Measurements from ENCODE around the gene ADAMTS12.
"Not testable (repeated sequence)": the region's sequence is repeated elsewhere in the genome, so short reads cannot be mapped to it uniquely, and the experiment has no call there.

The ADAMTS12 gene

GRCh38 chr5:33901156-33901555 lies 9.4 kb upstream of the ADAMTS12 start:
- no peak for DNase-seq

GRCh38 chr5:33894566-33894965 lies 2.8 kb upstream of the ADAMTS12 start:
- DNase-seq, result no peak

DNA sequence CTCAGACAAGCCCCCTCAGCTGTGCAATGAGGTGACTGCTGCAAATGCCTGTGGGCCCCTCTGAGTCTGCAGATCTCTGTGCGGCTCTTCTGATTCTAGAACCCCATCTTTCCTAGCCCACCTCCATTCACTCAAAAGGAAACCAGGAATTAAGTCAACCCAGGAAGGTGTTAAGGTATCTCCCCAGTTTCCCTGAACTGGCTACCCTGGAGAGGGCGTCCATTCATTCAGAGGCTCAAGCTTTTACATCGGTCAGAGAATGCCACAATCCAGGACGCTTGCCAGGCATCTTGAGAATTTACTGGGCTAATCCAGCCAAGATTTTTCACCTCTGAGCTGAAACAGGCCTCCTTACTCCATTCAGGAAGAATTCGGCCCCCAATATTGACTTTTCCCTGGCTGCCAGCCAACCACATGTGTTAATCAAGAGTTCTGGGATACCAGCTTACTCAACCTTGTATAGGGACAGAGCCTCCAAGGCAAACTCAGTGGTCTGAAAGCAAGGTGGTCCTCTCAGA lies 889 bp upstream of the ADAMTS12 start:
- DNase-seq, result no peak

DNA sequence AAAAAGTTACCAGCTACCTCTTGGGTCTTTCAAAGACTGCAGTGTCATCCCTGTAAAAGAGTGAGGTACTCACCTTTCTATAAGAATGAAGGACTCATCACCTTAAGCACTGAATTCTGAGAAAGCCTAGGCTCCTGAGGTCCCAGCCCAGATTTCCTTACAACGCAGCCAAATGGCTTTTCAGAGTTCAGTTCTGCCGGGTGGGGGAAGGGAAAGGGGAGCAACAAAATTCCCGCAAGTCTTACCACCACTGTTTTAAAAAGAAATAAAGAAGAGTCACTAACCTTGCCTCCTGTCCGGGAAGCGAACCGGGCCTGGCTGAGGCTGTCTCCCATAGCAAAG lies 373 bp downstream of the ADAMTS12 start:
- DNase-seq, result no peak

DNA sequence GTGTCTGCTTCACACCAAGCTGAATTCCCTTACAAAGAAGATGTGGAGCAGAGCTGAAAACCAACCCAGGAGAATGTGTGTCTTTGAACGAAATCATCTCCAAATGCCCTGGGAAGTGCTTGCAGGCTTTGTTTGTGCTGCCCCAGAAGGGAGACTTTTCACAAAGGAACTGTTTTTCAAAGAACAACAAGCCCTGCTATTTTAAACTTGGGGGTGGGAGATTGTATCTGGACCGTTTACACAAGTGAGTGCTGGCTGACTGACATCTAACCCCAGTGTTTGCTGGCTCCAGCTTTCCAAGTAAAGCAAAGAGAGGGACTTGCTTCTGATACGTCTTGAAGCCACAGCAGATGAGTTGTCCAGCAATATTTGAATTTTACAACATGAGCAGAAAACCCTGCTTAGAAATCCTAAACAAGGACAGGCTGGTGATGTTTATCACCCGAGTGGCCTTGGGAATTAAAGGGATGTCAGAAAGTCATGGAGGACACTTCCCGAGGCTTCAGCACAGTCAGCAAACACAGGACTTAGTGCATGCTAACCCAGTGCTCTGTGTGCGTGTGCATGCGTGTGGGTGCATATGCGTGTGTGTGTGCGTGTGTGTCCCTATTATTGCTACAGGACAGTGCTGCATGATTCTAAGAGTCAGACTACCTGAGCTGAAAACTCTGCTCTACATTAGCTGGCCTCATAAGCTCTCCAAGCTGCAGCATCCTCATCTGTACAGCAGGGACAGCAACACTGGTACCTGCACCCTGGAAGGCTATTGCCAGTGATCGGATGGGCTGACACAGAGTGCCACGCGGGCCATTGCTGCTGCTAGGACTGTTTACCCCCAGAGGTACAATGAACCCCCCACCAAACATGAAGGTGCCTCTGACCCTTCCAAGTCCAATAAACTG lies 1.4 kb downstream of the ADAMTS12 start:
- DNase-seq, result no peak

DNA sequence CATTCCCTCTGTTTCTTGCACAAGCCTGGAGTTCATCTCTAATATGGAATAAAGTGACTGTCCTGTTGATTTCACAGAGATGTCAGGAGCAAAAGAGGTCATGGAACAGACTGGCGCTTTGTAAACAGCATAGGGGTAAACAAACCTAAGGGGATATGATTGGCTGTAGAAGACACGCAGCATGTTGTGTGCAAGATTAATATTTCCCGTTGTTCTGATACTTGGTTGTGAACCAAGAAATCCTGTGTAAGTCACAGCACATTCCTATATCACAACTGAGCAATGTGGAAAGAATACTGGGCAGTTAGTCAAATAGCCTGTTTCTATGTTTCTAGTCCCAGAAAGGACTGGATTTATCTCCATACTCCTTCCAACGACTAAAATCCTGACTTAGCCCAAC lies 3.2 kb downstream of the ADAMTS12 start:
- DNase-seq, result no peak

DNA sequence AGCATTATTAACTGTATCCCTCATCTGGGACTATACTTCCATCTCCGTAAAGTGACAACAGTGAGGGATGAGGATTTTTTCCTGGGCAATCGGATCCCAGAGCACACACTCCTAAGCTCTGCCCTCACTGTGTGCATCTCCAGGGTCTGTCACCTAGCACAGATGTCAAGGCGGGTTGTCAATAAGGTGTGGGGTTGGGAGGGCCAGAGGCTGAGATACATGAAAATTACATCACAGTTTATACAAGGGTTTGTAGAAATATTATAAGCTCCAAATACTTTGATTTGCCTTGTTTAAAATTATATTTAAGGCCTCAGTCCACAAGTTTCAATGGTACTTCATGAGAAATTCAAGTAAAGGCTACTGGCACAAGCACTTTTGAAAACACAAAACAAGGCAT lies 4.5 kb downstream of the ADAMTS12 start:
- DNase-seq, result no peak

DNA sequence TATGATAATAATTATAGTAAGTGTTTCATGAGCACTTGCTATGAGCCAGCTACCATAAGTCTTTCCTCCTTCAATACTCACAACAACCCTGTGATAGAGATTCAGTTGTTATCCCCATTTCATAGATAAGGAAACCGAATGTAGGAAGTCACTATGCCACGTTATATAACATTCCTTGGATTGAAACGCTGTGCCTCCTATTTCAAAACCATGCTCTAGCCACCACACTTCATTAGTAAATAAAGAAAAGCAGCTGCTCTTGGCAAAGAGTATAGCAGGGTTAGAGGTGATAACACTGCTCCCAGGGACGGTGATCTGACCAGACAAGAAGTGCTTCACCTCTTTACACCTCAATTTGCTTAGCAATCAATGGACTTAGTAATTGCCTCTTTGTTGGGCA lies 5.5 kb downstream of the ADAMTS12 start:
- DNase-seq, result no peak

DNA sequence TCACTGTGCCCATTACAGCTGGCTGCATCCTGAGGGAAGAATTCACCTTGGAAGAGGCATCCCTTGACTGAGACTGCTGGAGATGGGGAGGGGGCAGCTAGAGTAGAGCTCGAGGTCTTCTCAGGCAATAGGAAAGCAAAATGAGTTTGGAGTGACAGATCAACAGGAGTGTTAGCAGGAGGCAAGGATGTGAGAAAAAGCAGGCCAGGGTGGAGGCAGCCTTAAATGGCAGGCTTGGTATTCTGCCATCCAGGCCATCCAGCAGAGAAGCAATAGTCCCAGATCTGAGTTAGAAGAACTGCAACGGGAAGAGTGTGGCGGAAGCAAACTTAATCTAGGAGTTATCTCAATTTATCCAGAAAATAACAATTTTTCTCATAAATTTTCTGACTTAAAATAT lies 6.1 kb downstream of the ADAMTS12 start:
- no peak for DNase-seq

GRCh38 chr5:33883482-33883881 lies 8.3 kb downstream of the ADAMTS12 start:
- no peak for DNase-seq

DNA sequence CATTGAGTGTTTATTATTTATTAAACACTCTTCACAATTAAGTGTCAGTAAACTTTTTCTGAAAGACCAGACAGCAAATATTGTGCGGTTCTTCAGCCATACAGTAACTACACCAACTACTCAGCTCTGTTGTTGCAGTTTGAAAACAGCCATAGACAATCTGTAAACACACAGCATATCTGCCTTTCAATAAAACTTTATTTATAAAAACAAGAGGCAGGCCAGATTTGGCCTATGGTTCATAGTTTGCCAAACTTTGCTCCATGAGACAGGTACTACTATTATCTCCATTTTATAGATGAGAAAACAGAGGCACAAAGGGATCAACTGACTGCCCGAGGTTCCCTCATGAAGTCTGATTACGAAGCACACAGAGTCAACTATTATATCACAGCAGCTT lies 11.5 kb downstream of the ADAMTS12 start:
- DNase-seq, result no peak

DNA sequence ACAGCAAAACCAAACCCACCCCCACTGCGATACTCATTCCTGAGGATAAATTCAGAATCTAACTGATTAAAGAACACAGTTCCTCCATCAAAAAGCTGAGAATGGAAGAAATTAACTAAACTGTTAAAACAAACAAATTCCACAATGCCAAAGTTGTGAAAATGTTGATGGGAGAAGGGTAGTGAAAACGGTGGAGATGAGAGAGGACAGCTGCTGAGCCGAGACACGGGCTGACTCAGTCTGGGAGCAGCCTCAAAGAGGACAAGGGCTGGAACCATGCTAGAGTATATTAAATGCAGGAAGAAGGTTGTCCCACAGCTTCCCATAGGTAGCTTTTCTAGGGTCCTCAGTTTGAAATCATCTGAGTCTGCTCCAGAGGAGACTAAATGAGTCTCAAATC lies 14.3 kb downstream of the ADAMTS12 start:
- no peak for DNase-seq

- DNase-seq, result no peak
Measured at GRCh38 chr5:33867241-33867640, 24.5 kb downstream of the ADAMTS12 start.

DNA sequence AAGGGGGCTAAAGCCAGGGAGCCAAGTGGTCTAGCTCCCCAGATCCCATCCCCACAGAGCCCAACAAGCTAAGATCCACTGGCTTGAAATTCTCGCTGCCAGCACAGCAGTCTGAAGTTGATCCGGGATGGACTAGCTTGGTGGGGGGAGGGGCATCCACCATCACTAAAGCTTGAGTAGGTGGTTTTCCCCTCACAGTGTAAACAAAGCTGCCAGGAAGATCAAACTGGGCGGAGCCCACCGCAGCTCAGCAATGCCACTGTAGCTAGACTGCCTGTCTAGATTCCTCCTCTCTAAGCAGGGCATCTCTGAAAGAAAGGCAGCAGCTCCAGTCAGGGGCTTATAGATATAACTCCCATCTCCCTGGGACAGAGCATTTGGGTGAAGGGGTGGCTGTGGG lies 32.6 kb downstream of the ADAMTS12 start:
- not testable (repeated sequence) for DNase-seq

DNA sequence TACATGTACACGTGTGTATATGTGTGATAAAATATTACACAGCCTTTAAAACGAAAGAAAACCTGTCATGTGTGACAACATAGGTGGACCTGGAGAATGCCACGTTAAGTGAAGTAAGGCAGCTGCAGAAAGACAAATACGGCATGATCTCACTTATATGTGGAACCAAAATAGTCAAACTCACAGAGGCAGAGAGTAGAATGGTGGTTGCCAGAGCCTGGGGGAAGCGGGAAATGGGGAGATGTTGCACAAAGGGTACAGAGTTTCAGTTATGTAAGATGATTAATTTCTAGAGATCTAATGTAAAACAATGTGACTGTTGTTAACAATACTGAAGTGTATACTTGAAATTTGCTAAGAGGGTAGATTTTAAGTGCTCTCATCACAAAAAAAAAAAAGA lies 34.8 kb downstream of the ADAMTS12 start:
- no peak for DNase-seq

DNA sequence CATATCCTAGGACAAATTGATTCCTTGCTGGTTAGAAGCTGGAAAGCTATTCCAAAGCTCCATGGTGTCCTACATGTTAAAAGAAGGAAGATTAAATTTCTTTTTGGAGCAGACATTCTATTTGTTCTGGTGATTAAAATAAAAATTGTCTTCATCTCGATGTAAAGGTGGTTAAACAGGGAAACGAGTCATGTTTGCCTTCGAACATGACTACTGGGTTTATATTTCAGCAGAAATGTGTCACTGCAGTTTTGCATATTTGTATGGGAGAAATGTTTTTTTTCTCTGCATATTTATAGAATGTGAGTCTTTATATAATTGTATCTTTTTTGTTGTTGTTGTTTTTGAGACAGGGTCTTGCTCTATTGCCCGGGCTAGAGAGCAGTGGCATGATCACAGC lies 36.4 kb downstream of the ADAMTS12 start:
- no peak for DNase-seq

- no peak for DNase-seq
Measured at GRCh38 chr5:33854733-33855151, 37.0 kb downstream of the ADAMTS12 start.

DNA sequence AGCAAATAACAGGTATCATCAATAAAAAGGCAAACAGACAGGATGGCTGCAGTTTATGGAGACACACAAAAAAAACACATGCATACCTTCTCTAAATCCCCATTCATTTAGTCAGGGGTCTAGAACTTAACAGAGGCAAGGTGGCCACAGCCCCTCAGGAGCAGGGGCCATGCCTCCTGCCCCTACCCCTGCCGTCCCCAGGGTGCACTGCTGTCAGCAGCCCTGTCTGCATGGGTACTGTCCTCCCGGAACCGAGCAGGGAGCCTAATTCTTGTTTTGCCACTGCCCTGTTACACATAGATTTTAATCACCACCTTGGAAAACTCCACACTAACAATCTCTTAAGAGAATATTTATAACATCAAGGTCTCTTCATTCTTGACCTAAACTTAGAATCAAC lies 39.0 kb downstream of the ADAMTS12 start:
- DNase-seq, result no peak

- no peak for DNase-seq
Measured at GRCh38 chr5:33852319-33852718, 39.5 kb downstream of the ADAMTS12 start.

DNA sequence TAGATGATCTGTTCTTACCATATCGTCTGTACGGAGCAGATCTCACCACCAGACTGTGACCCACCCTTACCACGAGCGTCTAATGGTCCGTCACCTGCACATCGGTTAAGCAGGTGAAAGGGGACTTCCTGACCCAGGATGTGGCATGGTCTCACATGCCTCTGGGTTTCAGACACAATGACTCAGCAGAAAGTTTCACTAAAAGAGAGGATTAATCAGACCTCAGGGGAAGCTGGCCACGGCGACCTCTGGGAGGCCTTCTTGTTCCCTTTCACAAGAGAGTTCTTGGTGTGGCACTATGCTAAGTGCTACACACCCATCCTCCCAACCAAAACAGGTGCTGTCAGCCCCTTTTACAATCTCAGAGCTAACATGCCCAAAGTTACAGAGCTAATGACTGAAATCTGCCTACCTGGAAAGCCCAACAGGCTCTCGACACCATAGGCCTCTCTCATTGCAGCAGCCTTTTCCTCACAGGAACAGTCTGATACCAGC lies 41.6 kb downstream of the ADAMTS12 start:
- no peak for DNase-seq

- no peak for DNase-seq
Measured at GRCh38 chr5:33848554-33848953, 43.2 kb downstream of the ADAMTS12 start.

- DNase-seq, result no peak
Measured at GRCh38 chr5:33846851-33847250, 44.9 kb downstream of the ADAMTS12 start.

GRCh38 chr5:33843579-33843978 lies 48.2 kb downstream of the ADAMTS12 start:
- no peak for DNase-seq

- DNase-seq, result no peak
Measured at GRCh38 chr5:33842456-33842855, 49.3 kb downstream of the ADAMTS12 start.

GRCh38 chr5:33841891-33842290 lies 49.9 kb downstream of the ADAMTS12 start:
- no peak for DNase-seq

All from NCI-H1436 (cell line).